Osteoblast (primary cell): Measurements from ENCODE around the gene DSTN. TPM values are rescaled to one million over a fixed set of nuclear protein-coding genes. Genes with fewer than 3 reads are reported as not detected.

ENCODE experiments used
- DNase-seq: peaks from one replicate; pipeline ENCODE4 v3.0.0; 2011; ENCODE audit warnings: low spot score, mixed read lengths; ENCODE audit not compliant: insufficient read length; ENCODE audit errors: missing footprints
- H2AFZ ChIP-seq: 2 replicates; pipeline ENCODE4 v1.6.0; 2011; ENCODE audit warnings: mild to moderate bottlenecking, low read length
- H3K27ac ChIP-seq: 2 replicates; pipeline ENCODE4 v1.5.1; 2011; ENCODE audit warnings: mild to moderate bottlenecking, low read depth, low read length, moderate library complexity
- H3K27me3 ChIP-seq: 2 replicates; pipeline ENCODE4 v1.6.0; 2012; ENCODE audit warnings: mild to moderate bottlenecking, control low read depth, inconsistent platforms, low read length, moderate library complexity; ENCODE audit not compliant: insufficient read depth
- H3K36me3 ChIP-seq: 2 replicates; pipeline ENCODE4 v1.5.1; 2011; ENCODE audit warnings: mild to moderate bottlenecking, low read length, control low read depth, moderate library complexity; ENCODE audit not compliant: insufficient read depth
- H3K4me1 ChIP-seq: 2 replicates; pipeline ENCODE4 v1.5.1; 2011; ENCODE audit warnings: mild to moderate bottlenecking, low read length, control low read depth, moderate library complexity; ENCODE audit not compliant: insufficient read depth
- H3K4me2 ChIP-seq: 2 replicates; pipeline ENCODE4 v1.6.0; 2011; ENCODE audit warnings: mild to moderate bottlenecking, low read length; ENCODE audit not compliant: insufficient read depth
- H3K4me3 ChIP-seq: fragments of 200-600 bp; sonication (generic); 3 replicates; pipeline ENCODE4 v1.5.1; 2012; ENCODE audit warnings: mild to moderate bottlenecking, low read length, inconsistent platforms; ENCODE audit not compliant: insufficient read depth
- H3K79me2 ChIP-seq: 2 replicates; pipeline ENCODE4 v1.6.0; 2012; ENCODE audit warnings: mild to moderate bottlenecking, low read length, control low read depth, inconsistent platforms; ENCODE audit not compliant: insufficient read depth
- H3K9me3 ChIP-seq: 2 replicates; pipeline ENCODE4 v1.5.1; 2011; ENCODE audit warnings: low read depth, low read length, control low read depth
- H4K20me1 ChIP-seq: 2 replicates; pipeline ENCODE4 v1.6.0; 2012; ENCODE audit warnings: mild to moderate bottlenecking, low read length, control low read depth; ENCODE audit not compliant: insufficient read depth
- CTCF ChIP-seq: IDR thresholded peaks from 2 replicates; pipeline ENCODE4 v1.5.1; 2011; ENCODE audit warnings: mild to moderate bottlenecking, low read depth, low read length, moderate library complexity; ENCODE audit errors: extremely low read depth
- total RNA-seq: library from RNA; depleted of rRNA; stranded (reverse); fragments of >200 nt; gene quantifications from 2 replicates; pipeline ENCODE4 v1.2.3, GENCODE V29; 2012

Gene DSTN
- total RNA-seq, 1 donor = 627 TPM

- Histone ChIP-seq H3K4me3 (no peak overlapping the region), H3K9me3 (no peaks in the 10 kb centered on the region), H3K4me1 (peaks cover 51% of the 10 kb centered on the region), H4K20me1 (peaks cover 98% of the 10 kb centered on the region), H3K36me3 (peaks cover 20% of the 10 kb centered on the region), H3K27me3 (no peaks in the 10 kb centered on the region), H2AFZ (no peak overlapping the region), H3K4me2 (peak overlapping the region; percentile 42), H3K27ac (no peak overlapping the region), H3K79me2 (peaks cover 99% of the 10 kb centered on the region)
- peak; percentile 13 for DNase-seq
- TF ChIP-seq CTCF = no peak
Observed at GRCh38 chr20:17590245-17590644, 20.4 kb downstream of the DSTN start.

- no peaks in the 10 kb centered on the region for H3K27me3 ChIP-seq
- peak; percentile 5 for DNase-seq
- H3K36me3 ChIP-seq = peaks cover 17% of the 10 kb centered on the region
- H3K4me2 ChIP-seq = peak overlapping the region; percentile 4
- H3K4me3 ChIP-seq = no peak overlapping the region
- H3K27ac ChIP-seq = peak overlapping the region; percentile 46
- peaks cover 47% of the 10 kb centered on the region for H3K4me1 ChIP-seq
- peaks cover 100% of the 10 kb centered on the region for H3K79me2 ChIP-seq
- no peaks in the 10 kb centered on the region for H3K9me3 ChIP-seq
- H2AFZ ChIP-seq = no peak overlapping the region
- TF ChIP-seq CTCF = no peak
- H4K20me1 ChIP-seq = peaks cover 100% of the 10 kb centered on the region
Observed at GRCh38 chr20:17593902-17594301, 24.0 kb downstream of the DSTN start.

GRCh38 chr20:17594443-17594842, 24.6 kb downstream of the DSTN start:
- Histone ChIP-seq H3K27ac (peak overlapping the region; percentile 46), H4K20me1 (peaks cover 100% of the 10 kb centered on the region), H3K27me3 (no peaks in the 10 kb centered on the region), H2AFZ (no peak overlapping the region), H3K9me3 (no peaks in the 10 kb centered on the region), H3K4me2 (peak overlapping the region; percentile 4), H3K36me3 (peaks cover 17% of the 10 kb centered on the region), H3K79me2 (peaks cover 100% of the 10 kb centered on the region), H3K4me1 (peaks cover 42% of the 10 kb centered on the region), H3K4me3 (no peak overlapping the region)
- peak; percentile 76 for DNase-seq
- no peak for TF ChIP-seq CTCF

DNA sequence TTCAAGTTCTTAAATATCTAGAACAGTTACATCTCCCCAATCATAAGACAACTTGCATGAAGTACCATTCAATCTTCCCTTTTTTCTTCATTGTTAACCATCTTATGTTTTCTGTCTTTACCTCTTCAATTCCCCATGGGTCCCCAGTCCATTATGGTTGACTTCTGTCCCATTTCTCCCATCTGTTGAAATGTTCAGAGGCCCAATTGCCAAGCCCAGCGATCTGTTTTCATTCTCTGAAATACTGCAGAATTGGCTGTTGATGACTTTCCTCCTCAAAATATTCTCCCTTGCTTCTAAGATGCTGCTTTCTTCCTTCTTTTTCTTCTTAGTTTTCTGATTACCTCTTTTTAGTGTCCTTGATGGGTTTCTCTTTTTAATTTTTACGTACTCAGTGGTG, 26.0 kb downstream of the DSTN start:
- Histone ChIP-seq H3K9me3 (no peaks in the 10 kb centered on the region), H3K36me3 (peaks cover 22% of the 10 kb centered on the region), H3K27ac (no peak overlapping the region), H2AFZ (no peak overlapping the region), H3K4me2 (no peak overlapping the region), H3K27me3 (no peaks in the 10 kb centered on the region), H4K20me1 (peaks cover 99% of the 10 kb centered on the region), H3K4me1 (peaks cover 28% of the 10 kb centered on the region), H3K79me2 (peaks cover 100% of the 10 kb centered on the region), H3K4me3 (no peak overlapping the region)
- no peak for DNase-seq
- TF ChIP-seq CTCF = no peak
